Smooth muscle cell of the pulmonary artery (primary cell): ENCODE data around the gene PLCD3. TPM values are rescaled to one million over a fixed set of nuclear protein-coding genes. Genes with fewer than 3 reads are reported as not detected.

Experiments
- total RNA-seq: library from RNA; depleted of rRNA; stranded (reverse); fragments of >200 nt; gene quantifications from 2 replicates; pipeline ENCODE4 v1.2.3, GENCODE V29; 2014

PLCD3 gene
- total RNA-seq, result 39.2 and 85.5 TPM in 2 replicates

DNA sequence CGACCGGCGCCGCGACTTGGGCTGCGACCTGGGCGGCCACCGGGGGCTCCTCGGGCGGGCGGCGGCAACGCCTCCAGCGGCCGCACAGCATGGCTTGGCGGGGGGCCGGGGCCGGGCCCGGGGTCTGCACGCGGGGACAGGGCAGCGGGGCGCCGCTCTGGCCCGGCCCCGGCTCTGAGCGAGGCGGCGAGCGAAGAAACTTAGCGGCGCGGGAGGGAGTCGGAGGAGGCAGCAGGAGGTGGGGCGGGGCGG is at the start of gene PLCD3:
TSS of gene PLCD3 (minus strand) at position 196 of the 252 bp plus-strand sequence. CDS start at position 91, 105 bp downstream.

GRCh38 chr17:45161288-45162024 is 29.1 kb upstream of the PLCD3 start, which contains the start of gene HEXIM2:
TSS of gene HEXIM2 (plus strand) at chr17:45161875. CDS start at chr17:45162794, 919 bp downstream.

GRCh38 chr17:45148183-45149036 is 16.1 kb upstream of the PLCD3 start, which contains the start of gene HEXIM1:
TSS of gene HEXIM1 (plus strand) at chr17:45148475. CDS start at chr17:45149191, 716 bp downstream.

DNA sequence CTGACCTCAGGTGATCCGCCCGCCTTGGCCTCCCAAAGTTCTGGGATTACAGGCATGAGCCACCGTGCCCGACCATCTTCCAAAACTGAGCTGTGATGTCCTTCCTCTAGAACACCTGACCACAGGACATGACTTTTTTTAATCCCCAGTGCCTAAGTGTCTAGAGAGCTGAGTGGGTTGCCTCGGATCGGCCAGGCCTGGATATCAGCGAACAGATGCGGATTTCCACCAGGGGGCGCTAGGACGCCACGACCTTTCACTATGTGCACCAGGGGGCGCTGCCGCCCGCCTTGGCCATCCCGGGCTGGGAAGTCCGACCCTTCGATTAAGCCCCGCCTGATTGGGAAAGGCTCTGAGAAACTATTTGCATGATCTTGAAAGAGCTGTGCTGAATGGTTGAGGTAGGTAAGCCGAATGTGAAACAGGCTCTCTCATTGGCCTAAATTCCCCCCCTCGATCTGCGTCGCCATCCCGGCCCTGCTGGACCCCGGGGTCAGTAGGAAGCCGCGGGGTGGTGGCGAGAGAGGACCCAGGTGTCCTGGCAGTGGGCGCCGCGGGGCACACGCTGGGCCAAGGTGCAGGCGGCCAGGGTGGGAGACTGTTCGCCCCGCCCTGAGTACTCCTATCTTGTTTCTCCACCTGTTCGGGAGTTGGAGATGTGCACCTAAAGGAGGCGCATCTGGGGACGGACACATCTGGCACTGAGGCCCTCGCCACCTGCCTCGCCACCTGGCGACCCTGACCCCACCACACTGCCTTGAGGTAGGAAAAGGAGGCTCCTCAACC is 3.1 kb upstream of the PLCD3 start, which contains the start of gene ACBD4:
TSS of gene ACBD4 (plus strand) at position 496 of the 786 bp plus-strand sequence. CDS start 458 bp downstream, outside the sequence.

GRCh38 chr17:45060797-45061605 is 71.3 kb downstream of the PLCD3 start, which contains the start of gene NMT1:
TSS of gene NMT1 (plus strand) at chr17:45061317. CDS start at chr17:45061330, 13 bp downstream.

Other genes starting within 250 kb of the PLCD3 start
- 96.8 and 104 TPM in 2 replicates for gene EFTUD2, start 233.1 kb downstream of the PLCD3 start, total RNA-seq
- 0.59 and 0.92 TPM in 2 replicates for gene GFAP, start 217.0 kb downstream of the PLCD3 start, total RNA-seq
- gene KIF18B, start 184.7 kb downstream of the PLCD3 start, total RNA-seq, result 1.1 and 1.9 TPM in 2 replicates
- 0.33 and 0.46 TPM in 2 replicates for gene C1QL1, start 164.2 kb downstream of the PLCD3 start, total RNA-seq
- 41.4 and 42.2 TPM in 2 replicates for gene DCAKD, start 80.9 kb downstream of the PLCD3 start, total RNA-seq
- 68.2 and 69.5 TPM in 2 replicates for gene NMT1, start 71.2 kb downstream of the PLCD3 start, total RNA-seq
- 5.3 and 10.1 TPM in 2 replicates for gene ACBD4, start 3.2 kb upstream of the PLCD3 start, total RNA-seq
- gene HEXIM1, start 16.0 kb upstream of the PLCD3 start, total RNA-seq, result 11.3 and 12.1 TPM in 2 replicates
- gene HEXIM2, start 29.4 kb upstream of the PLCD3 start, total RNA-seq, result 4.8 and 6.3 TPM in 2 replicates
- gene FMNL1, start 89.4 kb upstream of the PLCD3 start, total RNA-seq, result 0.10 and 0.33 TPM in 2 replicates
- not detected in 2 replicates for gene SPATA32, start 129.6 kb upstream of the PLCD3 start, total RNA-seq
- 1.9 and 3.4 TPM in 2 replicates for gene MAP3K14, start 184.5 kb upstream of the PLCD3 start, total RNA-seq